GM21576 (cell line): ENCODE data around the gene LIF.
A peak's percentile ranks its signal among the peaks of the same experiment; 100 is the strongest.

ENCODE experiments used
- ATAC-seq: cut with Tn5 transposase; IDR thresholded peaks from one replicate; pipeline ENCODE4 v1.9.1; 2021; ENCODE audit warnings: mild to moderate bottlenecking, moderate library complexity; ENCODE audit not compliant: unreplicated experiment

The LIF gene

GRCh38 chr22:30245985-30246813 is at the start of gene LIF:
Gene LIF (minus strand): TSS chr22:30246759. CDS start chr22:30246695, 64 bp downstream.
- no peak for ATAC-seq

- ATAC-seq: no peak
Measured at GRCh38 chr22:30296324-30296723, 49.8 kb upstream of the LIF start.

- no peak for ATAC-seq
Measured at GRCh38 chr22:30295576-30295975, 49.0 kb upstream of the LIF start.

DNA sequence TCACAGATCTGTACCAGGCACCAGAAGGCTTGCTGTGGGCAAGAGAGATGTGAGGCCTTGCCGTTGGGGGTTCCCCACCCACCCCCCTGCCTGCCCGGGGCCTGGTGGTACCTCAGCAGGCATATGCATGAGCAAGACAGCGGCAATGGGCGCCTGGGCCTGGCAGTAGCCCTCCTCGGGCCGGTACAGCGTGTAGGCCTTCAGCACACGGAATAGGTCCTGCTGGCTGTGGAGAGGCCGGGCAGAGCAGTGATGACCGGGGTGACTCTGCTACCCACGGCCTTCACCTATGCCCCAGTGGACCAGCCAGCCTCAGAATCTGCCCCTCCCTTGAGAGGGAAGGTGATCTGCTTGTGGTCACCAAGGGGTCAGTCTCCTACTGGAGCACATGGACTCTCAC is 48.3 kb upstream of the LIF start:
- ATAC-seq: no peak

DNA sequence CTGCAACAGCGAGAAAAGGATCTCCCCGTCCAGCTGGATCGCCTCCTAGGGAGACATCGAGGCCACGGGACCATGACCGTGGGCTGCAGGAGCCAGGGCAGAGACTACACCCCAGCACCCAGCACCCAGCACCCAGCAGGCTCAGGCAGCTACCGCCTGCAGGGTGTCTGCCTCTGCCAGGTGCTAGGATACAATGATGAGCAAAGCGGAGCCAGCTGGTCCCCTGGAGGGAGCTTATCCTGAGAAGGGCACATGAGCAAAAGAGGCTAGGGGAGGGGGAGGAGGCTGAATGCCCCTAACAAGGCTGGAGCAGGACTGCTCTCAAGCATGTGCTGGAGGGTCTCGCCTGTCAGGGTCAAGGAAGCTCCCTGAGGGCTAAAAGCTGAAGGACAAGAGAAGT is 47.5 kb upstream of the LIF start:
- ATAC-seq: no peak

- no peak for ATAC-seq
Measured at GRCh38 chr22:30293026-30293425, 46.5 kb upstream of the LIF start.

DNA sequence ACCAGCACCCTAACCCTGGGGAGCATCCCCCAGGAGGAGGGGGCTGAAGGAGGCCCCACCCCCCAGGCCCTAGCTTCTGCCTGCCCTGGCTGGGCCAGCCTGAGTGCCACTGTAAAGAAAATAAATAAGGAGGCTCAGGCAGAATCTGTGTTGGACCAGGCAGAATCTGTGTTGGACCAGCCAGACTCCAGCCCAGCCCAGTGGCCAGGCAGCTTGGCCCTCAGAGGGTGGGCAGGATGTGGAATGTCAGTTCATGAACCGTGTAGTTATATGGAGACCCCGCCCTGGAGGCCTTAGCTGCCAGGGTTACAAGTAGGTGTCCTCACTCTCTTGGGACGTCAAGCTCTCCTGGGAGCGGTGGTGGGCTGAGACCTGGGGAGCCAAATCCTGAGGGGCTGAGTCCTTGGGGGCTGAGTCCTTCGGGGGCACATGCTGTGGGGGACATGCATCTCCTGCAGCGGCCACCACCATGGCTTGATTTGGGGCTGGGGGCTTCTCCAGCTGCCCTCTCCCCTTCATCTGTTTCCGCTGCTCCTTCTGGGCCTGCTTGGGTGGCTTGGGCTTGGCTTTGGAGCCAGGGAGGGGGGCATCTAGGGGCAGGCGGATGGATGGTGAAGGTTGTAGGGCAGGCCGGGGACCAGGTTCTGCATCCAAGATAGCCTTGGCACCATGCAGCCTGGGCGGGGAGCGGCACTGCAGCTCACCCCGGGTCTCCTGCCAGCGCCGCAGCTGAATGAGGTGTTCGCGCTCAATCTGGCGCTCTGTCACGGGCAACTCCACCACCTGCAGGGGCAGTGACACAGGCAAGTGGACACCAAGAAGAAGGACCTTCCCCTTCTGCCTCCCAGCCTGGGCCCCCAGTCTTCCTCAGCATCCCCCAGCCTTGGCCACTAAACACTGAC is 45.8 kb upstream of the LIF start:
- ATAC-seq: no peak

- ATAC-seq: no peak
Measured at GRCh38 chr22:30291058-30291892, 44.7 kb upstream of the LIF start.

DNA sequence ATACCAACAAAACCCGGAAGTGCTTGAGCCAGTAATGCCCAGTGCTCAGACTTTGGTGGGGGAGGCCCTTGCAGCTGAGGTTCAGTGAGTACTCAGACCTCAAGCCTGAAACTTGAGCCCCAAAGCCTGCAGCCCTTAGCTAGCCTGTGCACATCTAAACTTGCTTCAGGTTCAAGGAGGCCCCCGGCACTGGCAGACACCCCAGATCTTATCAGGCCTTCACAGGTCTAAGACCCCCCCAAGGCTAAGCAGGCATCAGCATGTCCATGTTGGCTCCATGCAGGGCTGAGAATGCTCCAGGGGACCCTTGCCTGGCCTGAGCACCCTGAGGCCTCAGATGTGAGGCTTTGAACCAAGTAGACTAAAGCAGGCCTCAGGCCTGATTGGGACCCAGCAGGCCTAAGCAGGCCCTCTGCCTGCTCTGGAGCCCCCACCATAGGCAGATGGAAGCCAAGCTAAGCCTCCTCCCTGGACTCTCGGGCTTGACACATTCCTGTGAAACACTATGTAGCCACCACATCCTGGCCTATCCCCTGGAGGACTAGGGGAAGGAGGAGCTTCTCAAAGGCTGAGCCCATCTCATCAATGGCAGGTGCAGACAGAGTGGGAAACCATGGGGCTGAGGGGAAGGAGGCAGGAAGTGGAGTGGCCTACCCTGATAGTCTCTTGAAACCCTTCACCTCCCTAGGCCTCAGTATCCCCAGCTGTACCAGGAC is 43.9 kb upstream of the LIF start:
- no peak for ATAC-seq

- ATAC-seq: peak; percentile 15
Measured at GRCh38 chr22:30289980-30290313, 43.4 kb upstream of the LIF start.

DNA sequence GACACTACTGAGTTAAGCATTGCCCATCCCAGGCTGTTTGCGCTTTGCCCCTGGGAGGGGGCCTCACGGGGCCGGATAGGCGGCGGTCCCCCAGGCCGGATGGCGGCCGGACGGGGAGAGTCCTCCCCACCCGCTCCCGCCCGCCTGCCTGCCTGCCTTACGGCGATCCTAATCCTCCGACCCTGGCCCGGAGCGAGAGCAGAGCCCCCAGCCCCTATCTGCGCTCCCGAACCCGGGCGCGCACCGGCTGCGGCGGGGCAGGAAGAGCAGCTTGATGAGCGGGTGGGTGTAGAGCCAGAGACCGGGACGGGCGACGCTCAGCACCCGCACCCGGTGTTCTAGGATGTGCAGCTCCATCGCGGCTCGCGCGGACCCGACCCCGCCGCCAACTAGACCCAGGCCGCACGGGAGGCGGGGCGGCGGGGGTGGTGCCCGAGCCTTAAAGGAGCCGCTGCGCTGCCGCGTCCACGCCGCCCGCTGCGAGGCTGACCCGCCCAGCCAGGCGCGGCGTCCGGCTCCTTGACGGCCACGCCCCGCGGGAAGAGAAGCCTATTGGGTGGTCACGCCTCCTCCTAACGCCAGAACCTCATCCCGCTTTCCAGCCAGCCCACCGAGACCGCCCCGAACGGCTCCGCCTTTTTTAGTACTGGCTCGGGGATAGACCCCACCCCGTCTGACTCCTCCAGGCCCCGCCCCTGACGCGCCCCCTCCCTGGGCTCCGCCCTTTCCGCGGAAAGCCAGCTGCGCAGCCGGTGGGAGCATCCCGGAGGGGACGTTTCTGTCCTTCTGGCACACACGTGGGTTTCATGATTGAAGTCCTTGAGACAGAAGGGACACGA is 42.8 kb upstream of the LIF start, which contains the start of gene CASTOR1:
Gene CASTOR1, minus strand, starts transcription at position 365 of the 839 bp plus-strand sequence. Its CDS starts 8 bp downstream, at position 357.
- peak; percentile 58 for ATAC-seq

DNA sequence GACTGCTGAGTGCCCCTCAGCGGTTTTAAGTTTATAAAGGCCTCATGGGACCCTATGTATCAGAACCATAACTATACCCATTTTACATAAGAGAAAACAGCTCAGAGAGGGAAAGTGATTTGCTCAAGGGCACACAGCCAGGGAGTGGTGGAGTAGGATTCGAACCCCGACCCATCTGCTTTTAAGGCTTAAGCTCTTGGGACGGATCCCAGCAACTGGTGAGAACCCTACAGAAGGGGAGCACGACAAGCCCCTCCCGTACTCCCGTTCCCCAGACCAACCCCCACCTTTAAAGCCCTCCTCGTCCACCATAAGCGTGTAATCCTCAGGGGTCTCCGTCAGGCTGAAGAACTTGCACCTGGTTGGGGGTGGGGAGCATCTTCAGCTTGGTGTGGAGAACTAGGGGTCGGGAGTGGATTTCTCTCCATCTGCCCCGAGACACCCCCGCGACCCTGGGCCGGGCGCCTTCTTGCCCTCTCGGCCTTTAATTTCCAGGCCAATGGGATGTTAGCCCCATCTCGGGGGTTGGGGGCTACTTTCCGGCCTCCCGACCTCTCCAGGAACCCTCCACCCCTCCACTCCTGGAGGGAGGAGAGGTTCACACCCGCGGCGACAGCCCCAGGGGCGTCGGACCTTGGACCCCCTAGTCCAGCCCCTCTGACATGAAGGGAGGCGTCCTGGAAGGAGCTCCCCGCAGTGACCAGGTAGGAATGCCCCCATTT is 42.0 kb upstream of the LIF start:
- no peak for ATAC-seq

DNA sequence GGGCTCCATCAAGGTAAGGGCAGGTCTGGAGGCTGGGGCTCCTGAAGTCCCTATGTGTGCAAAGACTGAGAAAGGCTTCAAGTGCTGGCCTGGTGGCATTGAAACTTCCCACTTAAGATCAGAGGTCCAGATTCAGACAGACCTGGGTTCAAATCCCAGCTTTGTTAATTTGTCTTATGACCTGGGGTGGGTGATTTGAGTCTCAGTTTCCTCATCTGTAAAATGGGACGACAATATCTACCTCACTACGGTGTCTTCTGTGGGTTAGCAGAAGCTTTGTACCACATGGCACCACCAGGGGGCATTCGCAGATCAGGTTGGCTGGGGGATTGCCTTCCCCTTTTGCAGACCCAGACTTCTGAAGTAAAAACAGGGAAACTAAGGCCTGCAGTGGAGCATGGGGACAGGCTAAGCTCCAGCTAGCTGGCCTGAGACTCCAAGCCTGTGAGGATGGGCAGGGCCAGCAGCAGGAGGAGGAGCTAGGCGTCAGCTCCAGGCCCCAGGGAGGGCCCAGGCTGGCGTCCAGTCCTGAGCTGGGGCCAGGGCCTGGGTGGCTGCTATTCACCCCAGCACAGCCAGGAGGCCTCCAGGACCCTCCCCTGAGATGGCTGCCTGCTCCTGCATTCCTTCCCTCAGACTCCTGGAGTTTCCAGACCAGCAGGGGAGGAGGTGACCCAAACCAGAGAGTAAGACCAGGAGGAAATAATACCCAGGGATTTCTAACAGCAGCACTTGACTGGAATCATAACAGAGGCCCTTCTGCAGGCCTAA is 41.3 kb upstream of the LIF start:
- ATAC-seq: no peak

- ATAC-seq: no peak
Measured at GRCh38 chr22:30286813-30287647, 40.5 kb upstream of the LIF start.

GRCh38 chr22:30286331-30286730 is 39.8 kb upstream of the LIF start:
- no peak for ATAC-seq

- no peak for ATAC-seq
Measured at GRCh38 chr22:30285846-30286200, 39.3 kb upstream of the LIF start.

DNA sequence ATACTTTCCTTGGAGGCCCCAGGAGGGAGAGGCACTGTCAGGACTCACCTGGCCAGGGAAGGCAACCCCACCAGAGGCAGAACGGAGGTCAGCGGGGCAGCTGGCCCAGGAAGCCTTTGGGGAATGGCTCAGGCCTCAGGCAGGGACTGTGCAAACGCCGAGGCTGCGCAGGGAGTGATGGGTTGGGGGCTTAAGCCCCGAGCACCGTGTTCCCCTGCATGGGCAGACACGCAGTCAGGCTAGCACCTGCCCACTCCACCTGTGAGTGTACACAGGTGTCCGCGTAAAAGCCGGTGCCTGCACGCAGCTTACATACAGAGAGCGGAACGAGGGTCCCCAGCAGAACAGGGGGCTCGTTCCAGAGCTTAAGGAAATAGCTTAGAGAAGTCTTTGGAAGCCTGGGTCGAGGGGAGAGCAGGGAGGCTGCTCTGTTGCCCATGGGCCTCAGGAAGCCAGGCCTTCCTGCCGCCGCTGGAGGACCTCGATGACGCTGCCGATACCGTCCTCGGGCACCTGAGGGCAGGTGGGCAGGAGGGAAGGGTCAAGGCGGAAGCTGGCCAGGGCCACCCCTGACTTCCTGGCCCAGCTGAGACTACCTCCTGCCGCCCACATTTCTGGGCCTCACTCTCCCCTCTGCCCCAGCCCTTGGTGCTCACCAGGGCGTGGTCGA is 38.8 kb upstream of the LIF start:
- ATAC-seq: no peak
